CD4-positive, alpha-beta T cell (primary cell): ENCODE measurements around the gene MRM3. TPM values are rescaled to one million over a fixed set of nuclear protein-coding genes. Genes with fewer than 3 reads are reported as not detected.

Experiments
- ATAC-seq: fragments of 200-7000 bp; cut with Tn5 transposase; one replicate; pipeline ENCODE4 v1.10.0; 2022; ENCODE audit warnings: mild to moderate bottlenecking; ENCODE audit not compliant: poor library complexity
- CTCF ChIA-PET: fragments of 350-600 bp; sonication (Branson Sonifier 250); formaldehyde crosslinking; loops from one replicate; lab custom pipeline; 2021; ENCODE audit warnings: antibody characterized with exemption, inconsistent platforms; lab: Charles Lee
- POLR2A ChIA-PET: fragments of 350-600 bp; sonication (Branson Sonifier 250); formaldehyde crosslinking; loops from one replicate; lab custom pipeline; 2021; ENCODE audit warnings: antibody characterized with exemption, inconsistent platforms; lab: Charles Lee
- DNase-seq, 14 experiments: peaks; one replicate each; pipeline ENCODE4 v3.0.0-alpha.2; 2013 to 2020; ENCODE audit warnings: mixed read lengths in 2 of 14
- H3K27ac ChIP-seq, 2 donors: one replicate each; pipeline versions ENCODE4 v1.5.1 to v1.7.0; 2013; ENCODE audit warnings: low read length in 2 of 2, low read depth in 1 of 2, mild to moderate bottlenecking in 1 of 2
- H3K27me3 ChIP-seq, 2 experiments: 1 replicate in 1 of 2; 2 replicates in 1 of 2; pipeline versions ENCODE4 v1.6.1 to v1.7.0; 2013; ENCODE audit warnings: low read length in 2 of 2, control low read depth in 1 of 2, mild to moderate bottlenecking in 1 of 2, moderate library complexity in 1 of 2; ENCODE audit not compliant: insufficient read depth in 2 of 2, control insufficient read depth in 1 of 2
- H3K36me3 ChIP-seq: one replicate; pipeline ENCODE4 v1.6.1; 2013; ENCODE audit warnings: low read length, control low read depth; ENCODE audit not compliant: insufficient read depth
- H3K4me1 ChIP-seq: one replicate; pipeline ENCODE4 v1.6.1; 2013; ENCODE audit warnings: low read length, control low read depth; ENCODE audit not compliant: insufficient read depth
- H3K4me3 ChIP-seq: one replicate; pipeline ENCODE4 v1.5.1; 2013; ENCODE audit warnings: mild to moderate bottlenecking, low read length, moderate library complexity
- H3K9me3 ChIP-seq, 2 experiments: 1 replicate in 1 of 2; 2 replicates in 1 of 2; pipeline versions ENCODE4 v1.6.1 to v1.7.0; 2013; ENCODE audit warnings: low read length in 2 of 2, mild to moderate bottlenecking in 2 of 2, control low read depth in 1 of 2, moderate library complexity in 1 of 2; ENCODE audit not compliant: control insufficient read depth in 1 of 2, insufficient read depth in 1 of 2
- H3K27ac Mint-ChIP-seq: one replicate; pipeline ENCODE4 v1.8.0; 2020; ENCODE audit warnings: mixed read lengths
- H3K27me3 Mint-ChIP-seq: one replicate; pipeline ENCODE4 v1.8.0; 2021; ENCODE audit warnings: mixed read lengths
- H3K36me3 Mint-ChIP-seq: one replicate; pipeline ENCODE4 v1.8.0; 2021; ENCODE audit warnings: low read depth, mixed read lengths
- H3K4me1 Mint-ChIP-seq: one replicate; pipeline ENCODE4 v1.8.0; 2021; ENCODE audit warnings: low read depth, mixed read lengths
- H3K4me3 Mint-ChIP-seq: one replicate; pipeline ENCODE4 v1.8.0; 2020; ENCODE audit warnings: mild to moderate bottlenecking, mixed read lengths
- H3K9me3 Mint-ChIP-seq: one replicate; pipeline ENCODE4 v1.8.0; 2020; ENCODE audit warnings: mixed read lengths
- CTCF ChIP-seq: fragments of 200-600 bp; IDR thresholded peaks from one replicate; pipeline ENCODE4 v1.8.0; 2022; ENCODE audit warnings: antibody characterized with exemption, mild to moderate bottlenecking
- intact Hi-C, 2 experiments: fragments of 100-400 bp; cut with DNase I in 1 of 2; cut with micrococcal nuclease in 1 of 2; formaldehyde crosslinking; loops; one replicate each; pipeline versions ENCODE4 v1.15.1 to v1.9.0; 2023 to 2025; cut with DNase I, micrococcal nuclease
- total RNA-seq, 174 experiments: library from RNA in 2 of 174; stranded (reverse) in 2 of 174; gene quantifications; one replicate each; pipeline ENCODE4 v1.2.3 and lab custom pipeline; 2021 to 2026

Gene MRM3
- total RNA-seq, 2 experiments from 2014 or later, result 40.8 to 44.1 TPM

- ATAC-seq (no peak), DNase-seq (no peak)
- ChIA-PET POLR2A (no interaction called here), CTCF (interaction anchor here (1.2 kb wide), 1 partner anchor 237 kb away, joined by 3 read pairs; the partner anchor contains the start of gene TIMM22)
- no peaks in the 10 kb centered on the region for H3K27me3 Mint-ChIP-seq
- intact Hi-C loops, result no loop called here
- H3K9me3 ChIP-seq, result no peaks in the 10 kb centered on the region
- H3K4me1 ChIP-seq, result no peaks in the 10 kb centered on the region
- peaks cover 61% of the 10 kb centered on the region for H3K36me3 Mint-ChIP-seq
- H3K4me3 ChIP-seq, result no peak overlapping the region
- H3K4me3 Mint-ChIP-seq, result no peak overlapping the region
- TF ChIP-seq CTCF, result no peak
- H3K9me3 Mint-ChIP-seq, result no peaks in the 10 kb centered on the region
- peaks cover 51% of the 10 kb centered on the region for H3K36me3 ChIP-seq
- no peak overlapping the region for H3K27ac ChIP-seq
- H3K27ac Mint-ChIP-seq, result no peak overlapping the region
- H3K27me3 ChIP-seq, result no peaks in the 10 kb centered on the region
- H3K4me1 Mint-ChIP-seq, result no peaks in the 10 kb centered on the region
Observed at GRCh38 chr17:759964-760363, 22.2 kb upstream of the MRM3 start.

GRCh38 chr17:760371-760770 is 21.8 kb upstream of the MRM3 start:
- H3K4me3 ChIP-seq, result no peak overlapping the region
- Mint-ChIP-seq H3K9me3 (no peaks in the 10 kb centered on the region), H3K27ac (no peak overlapping the region), H3K27me3 (no peaks in the 10 kb centered on the region), H3K36me3 (peaks cover 65% of the 10 kb centered on the region), H3K4me1 (no peaks in the 10 kb centered on the region), H3K4me3 (no peak overlapping the region)
- no peaks in the 10 kb centered on the region for H3K27me3 ChIP-seq
- H3K36me3 ChIP-seq, result peaks cover 55% of the 10 kb centered on the region
- no peak for TF ChIP-seq CTCF
- H3K9me3 ChIP-seq, result no peaks in the 10 kb centered on the region
- H3K4me1 ChIP-seq, result no peaks in the 10 kb centered on the region
- intact Hi-C loops, result no loop called here
- DNase-seq, result no peak
- H3K27ac ChIP-seq, result no peak overlapping the region
- no peak for ATAC-seq
- ChIA-PET POLR2A (no interaction called here), CTCF (no interaction called here)

GRCh38 chr17:767076-767475 is 15.1 kb upstream of the MRM3 start:
- H3K9me3 Mint-ChIP-seq, result no peaks in the 10 kb centered on the region
- no peak overlapping the region for H3K27ac Mint-ChIP-seq
- CTCF ChIA-PET, result no interaction called here
- DNase-seq, result no peak
- Histone ChIP-seq H3K36me3 (peaks cover 64% of the 10 kb centered on the region), H3K9me3 (no peaks in the 10 kb centered on the region), H3K27ac (no peak overlapping the region), H3K4me3 (no peak overlapping the region), H3K27me3 (no peaks in the 10 kb centered on the region), H3K4me1 (no peaks in the 10 kb centered on the region)
- no peak for ATAC-seq
- peaks cover 65% of the 10 kb centered on the region for H3K36me3 Mint-ChIP-seq
- H3K4me3 Mint-ChIP-seq, result no peak overlapping the region
- no peaks in the 10 kb centered on the region for H3K4me1 Mint-ChIP-seq
- intact Hi-C loops, result no loop called here
- no peak for TF ChIP-seq CTCF
- POLR2A ChIA-PET, result interaction anchor here (0.9 kb wide), 1 partner anchor 15 kb away, joined by 4 read pairs; the partner anchor contains the start of genes GLOD4 and MRM3
- H3K27me3 Mint-ChIP-seq, result no peaks in the 10 kb centered on the region
